NB4 (cell line): ENCODE results near the gene MOB3B.

Source experiments
- DNase-seq: peaks from one replicate; pipeline ENCODE4 v3.0.0; 2010; ENCODE audit warnings: low read depth
- H3K4me3 ChIP-seq: one replicate; pipeline ENCODE4 v1.5.1; 2011; ENCODE audit warnings: mild to moderate bottlenecking, low read depth, low read length, moderate library complexity
- CTCF ChIP-seq: IDR thresholded peaks from one replicate; pipeline ENCODE4 v1.5.1; 2012; ENCODE audit warnings: low read depth, low read length
- MAX ChIP-seq: IDR thresholded peaks from 2 replicates; pipeline ENCODE4 v1.6.1; 2011; ENCODE audit warnings: low read depth, low read length
- MYC ChIP-seq: IDR thresholded peaks from 2 replicates; pipeline ENCODE4 v1.6.1; 2011; ENCODE audit warnings: low read depth, low read length
- POLR2A ChIP-seq: IDR thresholded peaks from 2 replicates; pipeline ENCODE4 v1.6.1; 2011; ENCODE audit warnings: mild to moderate bottlenecking; ENCODE audit not compliant: insufficient read length; ENCODE audit errors: extremely low read depth

Gene MOB3B

GRCh38 chr9:27371382-27371781, 158.2 kb downstream of the MOB3B start:
- no peak for DNase-seq
- no peak for TF ChIP-seq POLR2A
- TF ChIP-seq MAX = no peak
- no peak for TF ChIP-seq CTCF
- TF ChIP-seq MYC = no peak
- H3K4me3 ChIP-seq = no peak overlapping the region

- no peak for TF ChIP-seq MYC
- TF ChIP-seq MAX = no peak
- TF ChIP-seq CTCF = no peak
- TF ChIP-seq POLR2A = no peak
- DNase-seq = peak; percentile 56
- H3K4me3 ChIP-seq = no peak overlapping the region
Measured at GRCh38 chr9:27369591-27369990, 160.0 kb downstream of the MOB3B start.

GRCh38 chr9:27368316-27368985, 161.2 kb downstream of the MOB3B start:
- no peak for TF ChIP-seq MAX
- TF ChIP-seq MYC = no peak
- DNase-seq = no peak
- no peak overlapping the region for H3K4me3 ChIP-seq

GRCh38 chr9:27367921-27368315, 161.7 kb downstream of the MOB3B start:
- TF ChIP-seq MYC = no peak
- no peak overlapping the region for H3K4me3 ChIP-seq
- no peak for DNase-seq

GRCh38 chr9:27367175-27367798, 162.3 kb downstream of the MOB3B start:
- H3K4me3 ChIP-seq = no peak overlapping the region
- no peak for DNase-seq
- TF ChIP-seq POLR2A (no peak), MAX (no peak), CTCF (no peak), MYC (no peak)

- DNase-seq = peak; percentile 20
- no peak for TF ChIP-seq CTCF
- no peak for TF ChIP-seq MAX
- TF ChIP-seq POLR2A = no peak
- no peak for TF ChIP-seq MYC
- H3K4me3 ChIP-seq = no peak overlapping the region
Measured at GRCh38 chr9:27365707-27366376, 163.8 kb downstream of the MOB3B start.
